ENCODE results near the gene PLCXD3.

- TF ChIP-seq FOXM1 (IDR thresholded peaks at IDR 0.05; ENCODE audit: borderline replicate concordance, low read depth) (no peak), MAX (IDR thresholded peaks at IDR 0.05) (no peak), NFIC (IDR thresholded peaks at IDR 0.05) (no peak), TEAD4 (IDR thresholded peaks at IDR 0.05) (no peak), TAF1 (IDR thresholded peaks at IDR 0.05; ENCODE audit: low read depth) (no peak)
These were observed 48.8 kb upstream of the PLCXD3 start for GRCh38 chr5:41559184-41559583.
